Measurements from ENCODE around the gene FLT1.

DNA sequence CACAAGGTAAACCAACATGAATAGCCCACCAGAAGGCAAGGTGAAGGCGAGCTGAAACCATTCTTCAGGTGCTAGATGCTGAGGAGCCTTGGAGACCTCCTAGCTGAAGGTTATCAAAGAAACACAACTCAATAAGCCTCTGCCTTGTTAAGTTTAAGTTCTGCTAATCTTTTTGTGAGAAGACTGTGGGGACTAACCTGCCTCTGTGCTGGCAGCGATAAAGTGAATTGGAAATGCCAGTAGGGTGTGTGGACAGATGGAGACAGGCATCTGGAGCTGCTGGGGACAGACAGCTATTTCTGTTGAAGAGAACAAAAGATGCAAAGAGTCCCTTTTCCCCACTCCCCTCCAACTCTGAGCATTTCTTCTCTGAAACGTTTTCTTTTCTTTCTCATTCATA lies 33.5 kb upstream of the FLT1 start:
- TF ChIP-seq, protein P1, sequence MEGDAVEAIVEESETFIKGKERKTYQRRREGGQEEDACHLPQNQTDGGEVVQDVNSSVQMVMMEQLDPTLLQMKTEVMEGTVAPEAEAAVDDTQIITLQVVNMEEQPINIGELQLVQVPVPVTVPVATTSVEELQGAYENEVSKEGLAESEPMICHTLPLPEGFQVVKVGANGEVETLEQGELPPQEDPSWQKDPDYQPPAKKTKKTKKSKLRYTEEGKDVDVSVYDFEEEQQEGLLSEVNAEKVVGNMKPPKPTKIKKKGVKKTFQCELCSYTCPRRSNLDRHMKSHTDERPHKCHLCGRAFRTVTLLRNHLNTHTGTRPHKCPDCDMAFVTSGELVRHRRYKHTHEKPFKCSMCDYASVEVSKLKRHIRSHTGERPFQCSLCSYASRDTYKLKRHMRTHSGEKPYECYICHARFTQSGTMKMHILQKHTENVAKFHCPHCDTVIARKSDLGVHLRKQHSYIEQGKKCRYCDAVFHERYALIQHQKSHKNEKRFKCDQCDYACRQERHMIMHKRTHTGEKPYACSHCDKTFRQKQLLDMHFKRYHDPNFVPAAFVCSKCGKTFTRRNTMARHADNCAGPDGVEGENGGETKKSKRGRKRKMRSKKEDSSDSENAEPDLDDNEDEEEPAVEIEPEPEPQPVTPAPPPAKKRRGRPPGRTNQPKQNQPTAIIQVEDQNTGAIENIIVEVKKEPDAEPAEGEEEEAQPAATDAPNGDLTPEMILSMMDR (conservative IDR thresholded peaks at IDR 0.05 in 1 of 2, IDR thresholded peaks at IDR 0.05 in 1 of 2; ENCODE audit: extremely low read depth in 1 of 2, insufficient read depth in 1 of 2, low read depth in 1 of 2, low read length in 2 of 2) = no peak
- TF ChIP-seq EZH2 (IDR thresholded peaks at IDR 0.05; ENCODE audit: borderline replicate concordance, low read length) = no peak

Measured in mammary epithelial cell (primary cell).